ENCODE results near the gene TRIM65.

The TRIM65 gene

DNA sequence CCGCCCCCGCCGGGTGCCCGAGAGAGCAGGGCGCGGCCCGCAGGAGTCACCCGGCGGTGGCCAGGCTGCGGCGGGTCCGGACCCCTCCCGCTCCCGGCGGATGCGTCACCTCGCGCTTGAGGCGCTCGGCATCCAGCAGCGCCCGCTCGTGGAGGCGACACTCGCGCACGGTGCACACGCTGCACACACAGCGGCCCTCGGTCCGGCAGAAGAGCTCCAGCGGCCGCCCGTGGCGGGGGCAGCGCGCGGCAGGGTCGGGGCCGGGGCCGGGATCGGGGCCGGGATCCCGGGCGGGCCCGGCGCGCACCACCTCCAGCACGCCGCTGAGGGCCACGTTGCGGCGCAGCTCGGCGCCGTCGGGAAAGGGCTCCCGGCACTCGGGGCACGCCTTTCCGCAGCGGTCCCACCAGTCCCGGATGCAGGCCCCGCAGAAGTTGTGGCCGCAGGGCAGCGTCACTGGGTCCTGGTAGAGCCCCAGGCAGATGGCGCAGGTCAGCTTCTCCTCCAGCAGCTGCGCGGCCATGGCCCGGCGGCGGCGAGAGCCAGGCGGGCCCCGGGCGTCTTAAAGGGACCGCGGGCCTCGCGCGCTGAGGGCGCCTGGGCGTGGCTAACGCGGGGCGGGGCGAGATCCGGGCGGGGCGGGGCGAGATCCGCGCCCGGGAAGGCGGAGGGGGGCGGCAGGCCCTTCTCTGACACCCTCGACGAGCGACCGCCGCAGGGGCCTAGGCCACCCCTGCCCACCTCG is at the start of gene TRIM65:
Gene TRIM65 (minus strand): TSS at position 537 of the 745 bp plus-strand sequence. CDS start 14 bp downstream, at position 523.
- FAIRE-seq, result no peak

DNA sequence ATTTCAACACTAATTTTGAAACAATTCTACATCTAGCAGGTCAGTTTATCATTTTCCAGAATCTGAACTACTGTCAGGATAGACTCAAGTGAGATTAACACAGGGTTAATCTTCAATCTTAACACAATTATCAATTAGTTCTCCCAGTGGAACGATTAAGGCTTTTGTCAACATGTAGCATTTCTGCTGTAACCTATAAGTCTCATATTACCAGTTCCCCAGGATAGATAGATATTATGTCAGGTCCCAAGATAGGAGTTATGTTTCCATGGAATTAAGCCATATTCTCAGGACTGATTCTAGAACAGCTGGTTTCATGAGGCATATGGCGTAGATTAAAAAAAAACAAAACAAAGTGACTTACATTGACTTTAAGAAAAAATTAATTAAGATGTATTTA is 48.5 kb upstream of the TRIM65 start:
- no peak for FAIRE-seq

- no peak for FAIRE-seq
These were observed 46.7 kb upstream of the TRIM65 start for GRCh38 chr17:75943491-75943890.

DNA sequence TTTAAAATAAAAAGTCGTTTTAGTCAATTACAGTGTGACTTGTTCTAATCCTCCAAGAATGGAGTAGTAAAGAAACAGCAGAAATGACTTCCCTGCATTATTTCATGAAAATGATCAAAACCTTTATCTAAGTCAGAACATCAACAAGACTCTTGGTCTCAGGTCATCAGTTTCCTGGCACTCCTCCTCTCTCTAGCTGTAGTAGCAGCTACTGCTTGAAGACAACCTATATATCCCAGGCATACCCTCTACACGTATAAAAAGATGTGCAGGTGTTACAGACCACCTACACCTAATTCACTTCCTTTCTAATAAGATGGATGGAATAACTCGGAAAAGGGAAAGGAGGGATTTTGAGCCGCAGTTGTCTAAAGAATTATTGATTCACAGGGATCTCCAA is 45.7 kb upstream of the TRIM65 start:
- no peak for FAIRE-seq

GRCh38 chr17:75941442-75941819 is 44.7 kb upstream of the TRIM65 start:
- no peak for FAIRE-seq

DNA sequence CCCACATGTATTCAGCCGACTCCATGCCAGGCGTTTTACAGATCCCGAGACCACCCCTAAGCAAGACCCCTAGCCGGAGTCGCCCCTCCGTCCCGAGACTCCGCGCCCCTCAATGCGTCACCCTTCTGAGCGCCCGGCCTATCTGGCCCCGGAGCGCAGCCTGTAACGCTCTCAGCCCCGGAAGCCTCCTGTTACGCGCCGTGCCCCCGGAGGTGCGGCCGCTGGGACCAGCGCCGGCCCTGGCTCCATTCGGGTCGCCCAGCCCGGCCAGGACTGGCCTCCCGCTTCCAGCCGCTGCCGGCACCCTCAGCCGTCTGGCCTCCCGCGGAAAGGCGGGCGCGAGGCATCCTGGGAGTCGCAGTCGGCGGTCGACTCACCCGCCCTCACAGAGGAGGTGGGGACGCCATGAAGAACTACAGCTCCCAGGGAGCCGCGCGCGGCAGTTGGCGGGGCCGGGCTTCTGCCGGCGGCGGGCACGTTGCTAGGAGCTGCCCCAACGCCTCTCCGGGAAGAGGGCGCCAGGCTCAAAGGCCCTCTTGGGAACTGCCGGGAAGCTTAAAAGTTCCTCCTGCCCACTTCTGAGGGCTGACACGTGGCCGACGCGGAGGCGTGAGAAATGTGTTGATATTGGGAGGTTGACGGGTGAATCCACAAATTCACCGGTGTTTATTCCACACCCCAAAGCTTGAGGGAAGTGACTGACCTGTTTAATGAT is 44.1 kb upstream of the TRIM65 start, which contains the start of gene FBF1:
Gene FBF1 (minus strand): TSS at position 316 of the 715 bp plus-strand sequence. CDS start 2,893 bp downstream, outside the sequence.
- FAIRE-seq, result no peak

GRCh38 chr17:75937652-75938051 is 40.9 kb upstream of the TRIM65 start:
- FAIRE-seq, result no peak

GRCh38 chr17:75933808-75934207 is 37.1 kb upstream of the TRIM65 start:
- no peak for FAIRE-seq

DNA sequence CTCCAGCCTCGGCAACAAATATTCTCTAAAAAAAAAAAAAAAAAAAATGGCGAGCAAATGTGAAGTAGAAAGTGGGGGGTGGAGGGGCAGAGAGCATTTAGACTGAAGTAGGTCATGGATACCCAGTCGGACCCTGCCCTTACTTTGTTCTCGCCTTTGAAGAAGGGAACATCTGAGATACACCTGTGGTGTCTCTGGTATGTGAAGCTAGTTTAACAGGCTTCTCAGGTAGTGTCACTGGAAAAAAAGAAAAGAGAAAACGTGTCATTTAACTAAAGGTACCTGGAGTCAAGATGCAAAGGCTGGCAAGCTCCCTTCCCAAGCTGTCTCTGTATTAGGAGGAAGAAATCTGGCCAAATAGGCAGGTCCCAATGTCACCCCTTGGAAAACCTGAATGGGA is 36.1 kb upstream of the TRIM65 start:
- FAIRE-seq, result no peak

DNA sequence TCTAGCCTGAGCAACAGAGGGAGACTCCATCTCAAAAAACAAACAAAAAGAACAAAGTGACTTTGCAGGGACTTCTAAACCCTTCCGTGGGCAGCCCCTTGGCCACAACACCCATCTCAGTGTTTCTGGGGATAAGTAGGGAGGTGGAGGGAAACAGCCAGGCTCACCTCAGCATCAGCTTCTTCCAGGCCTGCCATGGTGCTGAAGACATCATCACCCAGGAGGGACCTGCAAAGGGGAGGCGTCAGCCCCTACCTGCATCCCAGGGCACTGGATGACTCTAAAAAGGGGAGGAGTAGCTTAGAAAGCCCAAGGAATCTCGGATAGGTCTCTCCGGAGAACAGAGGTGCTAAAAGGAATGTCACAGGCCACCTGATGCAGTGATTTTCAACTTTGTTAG is 34.3 kb upstream of the TRIM65 start:
- no peak for FAIRE-seq

DNA sequence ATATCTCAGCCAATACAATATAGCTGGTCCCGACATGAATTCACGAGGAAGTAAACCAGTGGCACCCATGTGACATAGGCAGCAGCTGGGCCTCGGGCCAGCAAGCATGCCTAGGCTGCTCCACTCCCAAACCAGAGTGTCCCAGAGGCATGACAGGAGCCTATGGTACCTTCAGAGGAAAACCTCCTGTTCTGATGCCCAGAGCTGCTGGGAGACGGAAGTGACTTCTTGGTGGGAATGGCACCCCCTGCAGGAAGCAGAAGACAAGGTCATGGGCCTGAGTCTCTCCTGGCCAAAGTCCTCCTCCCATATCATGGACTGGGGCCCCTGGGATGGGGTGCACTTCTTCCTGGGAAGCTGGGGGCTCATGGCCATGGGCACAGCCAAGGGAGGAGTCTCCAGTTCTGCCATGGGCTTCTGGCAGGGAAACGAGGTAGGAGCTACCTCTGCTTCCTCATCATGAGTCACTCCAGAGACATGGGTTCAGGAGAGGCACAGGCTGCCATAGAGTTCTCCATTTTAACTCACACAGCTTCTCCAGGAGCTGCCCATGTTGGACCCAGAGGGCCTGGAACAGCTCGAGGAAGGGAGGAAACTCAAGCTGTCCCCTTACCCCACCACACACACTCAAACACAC is 30.7 kb upstream of the TRIM65 start:
- FAIRE-seq, result no peak

DNA sequence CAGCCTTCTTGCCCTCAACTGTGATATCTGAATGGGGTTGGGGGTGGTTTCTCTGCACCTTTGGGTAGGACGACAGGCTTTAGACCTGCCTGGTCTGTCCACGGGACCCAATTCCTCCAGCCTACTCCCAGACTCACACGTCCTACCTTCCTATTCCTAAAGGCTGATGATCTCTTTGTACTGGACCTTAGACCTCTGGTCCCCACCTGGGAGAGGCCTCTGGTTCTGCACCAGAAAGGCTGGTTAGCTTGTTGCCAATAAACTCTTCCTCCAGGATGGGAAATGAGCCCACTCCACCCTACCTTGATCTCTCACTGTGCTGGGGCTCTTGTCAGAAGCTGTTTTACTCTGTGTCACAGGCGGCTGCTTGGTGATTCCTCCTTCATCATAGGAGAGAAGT is 29.7 kb upstream of the TRIM65 start:
- no peak for FAIRE-seq

DNA sequence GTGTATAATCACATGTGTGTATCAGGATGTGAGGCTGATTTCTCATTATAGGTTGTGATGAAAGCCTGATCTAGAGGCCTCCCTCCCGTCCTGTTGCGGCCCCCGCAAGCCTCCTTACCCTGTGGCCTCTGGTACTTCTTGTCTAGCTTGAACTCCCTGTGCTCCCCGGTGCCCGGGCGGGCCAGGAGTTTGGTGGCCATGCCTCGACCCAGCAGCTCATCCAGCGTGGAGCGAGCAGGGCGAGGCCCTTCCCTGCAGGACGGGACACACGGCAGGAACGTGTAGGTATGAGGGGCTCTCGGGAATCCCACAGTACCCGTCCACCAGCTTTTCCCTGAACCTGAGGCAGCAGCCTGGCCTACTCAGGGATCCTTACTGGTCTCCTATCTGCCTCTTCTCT is 29.2 kb upstream of the TRIM65 start:
- FAIRE-seq, result no peak

DNA sequence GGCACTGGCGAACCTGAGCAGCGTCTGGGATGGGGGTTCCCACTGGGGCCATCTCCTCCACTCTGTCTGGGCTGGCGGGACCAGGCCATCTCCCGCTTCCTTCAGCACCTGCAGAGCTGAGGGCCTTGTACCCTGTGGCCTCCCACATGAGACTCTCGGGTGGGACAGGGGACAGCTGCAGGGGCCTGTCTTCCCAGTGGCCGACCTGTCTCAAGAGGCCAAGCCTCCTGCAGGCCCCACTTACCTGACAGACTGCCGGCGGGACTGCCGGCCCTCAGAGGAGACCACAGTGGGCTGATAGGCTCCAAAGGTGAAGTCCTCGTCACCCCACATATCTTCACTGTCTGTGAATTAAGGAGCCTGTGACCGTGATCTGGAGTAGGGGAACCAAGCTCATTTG is 28.4 kb upstream of the TRIM65 start:
- FAIRE-seq, result no peak

- no peak for FAIRE-seq
These were observed 26.5 kb upstream of the TRIM65 start for GRCh38 chr17:75922963-75923874.

DNA sequence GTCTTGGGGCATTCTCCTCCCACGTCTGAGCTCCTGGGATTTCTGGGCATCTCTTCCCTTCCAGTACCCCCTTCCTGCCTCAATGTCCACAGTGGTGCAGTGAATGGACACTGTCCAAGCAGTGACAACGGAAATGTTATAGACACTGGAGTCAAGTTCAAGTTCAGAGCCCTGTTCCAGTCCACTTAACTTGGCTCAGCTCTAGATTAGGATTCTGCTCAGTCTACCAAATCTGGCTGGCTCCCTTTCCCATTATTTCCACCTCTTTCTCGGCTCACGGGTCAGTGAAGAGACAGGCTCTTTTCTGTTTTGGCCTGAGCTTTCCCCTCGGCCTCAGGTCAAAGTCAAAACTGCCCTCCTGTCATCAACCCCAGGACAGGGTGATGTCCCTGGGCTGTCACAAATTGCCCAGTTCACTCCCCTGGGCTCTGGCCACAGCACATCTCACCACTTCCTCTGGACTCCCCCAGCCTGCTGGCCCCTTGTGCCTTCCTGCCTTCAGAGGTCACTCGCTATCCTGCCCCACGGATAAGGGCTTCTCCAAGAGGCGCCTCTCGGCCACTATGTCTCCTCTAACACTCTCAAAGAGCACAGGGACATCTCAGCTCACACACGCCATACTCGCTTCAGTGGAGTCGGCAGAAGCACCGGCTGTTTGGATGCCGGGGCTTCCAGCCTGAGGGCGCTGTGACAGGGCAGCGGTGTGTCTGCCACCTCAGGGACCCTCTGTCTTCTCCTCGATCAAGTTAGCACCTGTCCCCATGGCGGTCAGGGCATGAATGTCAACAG is 25.6 kb upstream of the TRIM65 start:
- FAIRE-seq, result no peak

GRCh38 chr17:75921596-75921995 is 24.8 kb upstream of the TRIM65 start:
- no peak for FAIRE-seq

DNA sequence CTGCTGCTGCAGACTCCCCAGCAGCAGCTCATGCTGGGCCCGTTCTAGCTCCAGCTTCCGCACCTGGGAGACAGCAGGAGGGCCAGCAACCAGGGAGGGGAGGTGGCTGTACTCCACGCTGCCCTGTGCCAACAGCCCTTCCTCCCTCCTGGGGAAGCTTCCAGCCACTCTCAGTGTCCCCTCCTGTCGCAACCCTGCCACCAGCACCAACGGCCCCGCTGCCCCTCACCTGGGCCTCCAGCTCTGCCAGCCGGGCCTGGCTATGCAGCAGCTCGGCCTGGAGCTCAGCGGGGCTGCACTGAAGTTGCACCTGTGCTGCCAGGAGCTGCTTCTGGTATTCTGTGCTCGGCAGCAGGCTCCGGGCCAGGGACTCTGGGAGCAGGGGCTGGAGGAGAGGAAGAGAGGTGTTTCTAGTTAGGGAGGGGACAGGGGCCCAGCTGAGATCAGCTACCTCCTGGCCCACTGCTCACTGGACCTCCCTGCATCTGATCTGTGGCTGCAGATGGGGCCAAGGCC is 23.4 kb upstream of the TRIM65 start:
- FAIRE-seq, result no peak

DNA sequence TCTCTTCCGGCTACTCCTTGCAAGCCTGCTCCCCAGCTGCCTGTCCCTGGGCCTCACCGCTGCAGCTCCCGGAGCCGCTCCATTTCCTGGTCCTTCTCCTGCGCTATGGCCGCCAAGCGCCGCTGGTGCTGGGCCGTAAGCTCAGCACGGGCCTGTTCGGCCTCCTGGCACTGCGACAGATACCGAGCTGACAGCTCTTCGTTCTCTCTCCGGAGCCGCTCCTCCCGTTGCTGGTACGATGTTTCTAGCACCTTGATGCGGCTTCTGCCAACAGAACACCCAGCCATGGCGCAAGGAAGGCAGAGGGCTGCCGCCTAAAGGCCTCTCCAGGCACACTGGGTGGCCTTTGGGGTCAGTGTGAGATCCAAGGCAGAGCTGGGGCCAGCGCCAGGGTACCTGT is 22.9 kb upstream of the TRIM65 start:
- no peak for FAIRE-seq

DNA sequence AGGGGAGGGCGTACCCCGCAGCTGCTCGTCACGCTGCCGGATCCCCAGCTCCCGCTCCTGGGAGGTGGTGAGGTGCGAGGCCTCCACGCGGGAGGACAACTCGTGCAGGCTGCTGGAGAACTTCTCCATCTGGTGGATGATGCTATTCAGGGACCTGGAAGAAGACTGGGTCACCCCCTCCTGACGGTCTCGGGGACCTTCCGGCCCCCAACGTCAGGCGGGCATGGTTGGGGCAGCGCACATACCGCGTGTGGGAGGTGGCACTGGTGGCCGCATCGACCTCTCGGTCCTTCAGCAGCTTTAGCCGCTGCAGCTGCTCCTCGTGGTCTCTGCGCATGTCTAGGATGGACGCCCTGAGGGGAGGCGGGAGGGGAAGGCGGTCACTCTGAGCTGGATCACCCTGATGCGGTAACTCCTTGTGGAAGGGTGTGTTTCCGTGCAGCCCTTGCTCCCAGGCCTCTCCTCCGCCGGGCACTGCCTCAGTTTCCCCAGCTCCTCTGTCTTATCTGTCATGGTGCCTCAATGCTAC is 21.2 kb upstream of the TRIM65 start:
- FAIRE-seq, result no peak

DNA sequence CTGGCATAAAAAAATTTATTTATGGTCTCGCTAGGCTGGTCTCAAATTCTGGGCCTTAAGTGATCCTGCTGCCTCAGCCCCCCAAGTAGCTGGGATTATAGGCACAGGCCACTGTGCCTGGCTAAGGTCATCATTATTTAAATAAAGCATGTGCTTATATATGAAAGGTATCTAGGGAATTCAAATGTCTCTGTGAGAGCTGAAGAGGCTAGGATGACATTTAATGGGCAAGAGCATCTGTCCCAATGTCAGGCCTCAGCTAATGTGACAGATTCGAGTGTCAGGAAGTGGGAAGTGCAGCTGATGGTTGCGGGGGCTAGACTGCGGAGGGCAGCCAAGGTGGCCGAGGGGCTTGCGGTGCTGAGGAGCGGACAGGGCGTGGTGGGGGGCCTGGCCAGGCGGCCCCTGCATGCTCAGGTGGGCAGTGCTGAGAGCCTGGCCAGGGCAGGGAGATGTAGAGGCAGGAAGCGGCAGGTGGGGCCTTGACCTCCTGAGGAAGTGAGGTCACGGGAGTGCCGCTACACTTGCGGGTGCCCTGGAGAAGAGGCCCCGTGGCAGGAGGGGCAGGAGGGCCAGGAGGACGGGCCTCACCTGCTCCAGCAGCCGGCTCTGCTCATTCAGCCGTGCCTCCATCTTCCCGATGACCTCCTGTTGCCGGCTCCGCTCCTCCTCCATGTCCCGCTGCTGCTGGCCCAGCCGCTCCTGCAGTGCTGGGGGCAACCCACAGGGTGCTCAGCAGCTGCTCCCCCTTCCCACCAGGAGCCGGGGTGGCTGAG is 20.6 kb upstream of the TRIM65 start:
- FAIRE-seq, result no peak

All from islet of Langerhans (tissue), 1 donor.